Brain microvascular endothelial cell (primary cell): ENCODE measurements around the gene PTPRO.

Experiments used
- DNase-seq: peaks from one replicate; pipeline ENCODE4 v3.0.0-alpha.2; 2020
- H3K27ac ChIP-seq: fragments of 250-450 bp; sonication (Bioruptor Pico); 2 replicates; pipeline ENCODE4 v1.5.1; 2020; ENCODE audit warnings: mild to moderate bottlenecking, moderate library complexity
- H3K27me3 ChIP-seq: fragments of 250-450 bp; sonication (Bioruptor Pico); replicated peaks from 2 replicates; pipeline ENCODE4 v1.5.1; 2020; ENCODE audit warnings: mild to moderate bottlenecking
- H3K36me3 ChIP-seq: fragments of 250-450 bp; sonication (Bioruptor Pico); replicated peaks from 2 replicates; pipeline ENCODE4 v1.5.1; 2020; ENCODE audit warnings: mild to moderate bottlenecking
- H3K4me3 ChIP-seq: 2 replicates; pipeline ENCODE4 v1.5.1; 2011; ENCODE audit warnings: low read depth, mild to moderate bottlenecking, control low read depth, low read length, moderate library complexity
- in situ Hi-C: cut with HindIII; loops from 2 replicates; pipeline ENCODE4 v1.10.0; 2017; ENCODE audit warnings: low sequenced_read_pairs, low pct_ligation_motif_present
- TF ChIP-seq, protein P1 (sequence below): IDR thresholded peaks from 2 replicates; pipeline ENCODE4 v1.5.1; 2011; ENCODE audit warnings: low read depth, mild to moderate bottlenecking, moderate library complexity, low read length, control low read depth, inconsistent platforms; ENCODE audit errors: missing control alignments

Gene PTPRO

DNA sequence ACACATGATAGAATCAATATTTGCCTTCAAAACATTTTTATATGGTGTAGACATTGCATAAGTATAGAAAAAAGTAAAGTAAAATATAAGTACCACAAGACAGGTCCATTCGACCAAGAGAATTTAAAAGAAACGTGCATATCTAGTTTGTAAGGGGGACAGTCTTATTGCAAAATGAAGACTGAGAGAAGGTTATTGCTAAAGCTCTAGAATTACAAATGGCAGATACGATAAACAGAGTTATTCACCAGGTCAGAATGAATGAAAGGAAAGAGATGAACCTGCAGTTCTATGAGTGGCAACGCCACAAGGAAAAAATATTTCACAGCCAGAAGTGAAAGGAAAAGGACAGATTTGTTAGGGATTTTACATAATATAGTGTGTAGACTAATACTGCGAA lies 224.8 kb downstream of the PTPRO start:
- Histone ChIP-seq H3K27me3 (no peaks in the 10 kb centered on the region), H3K4me3 (no peak overlapping the region), H3K27ac (no peak overlapping the region), H3K36me3 (no peaks in the 10 kb centered on the region)
- DNase-seq: no peak
- in situ Hi-C loops: no loop called here
- TF ChIP-seq, protein P1, sequence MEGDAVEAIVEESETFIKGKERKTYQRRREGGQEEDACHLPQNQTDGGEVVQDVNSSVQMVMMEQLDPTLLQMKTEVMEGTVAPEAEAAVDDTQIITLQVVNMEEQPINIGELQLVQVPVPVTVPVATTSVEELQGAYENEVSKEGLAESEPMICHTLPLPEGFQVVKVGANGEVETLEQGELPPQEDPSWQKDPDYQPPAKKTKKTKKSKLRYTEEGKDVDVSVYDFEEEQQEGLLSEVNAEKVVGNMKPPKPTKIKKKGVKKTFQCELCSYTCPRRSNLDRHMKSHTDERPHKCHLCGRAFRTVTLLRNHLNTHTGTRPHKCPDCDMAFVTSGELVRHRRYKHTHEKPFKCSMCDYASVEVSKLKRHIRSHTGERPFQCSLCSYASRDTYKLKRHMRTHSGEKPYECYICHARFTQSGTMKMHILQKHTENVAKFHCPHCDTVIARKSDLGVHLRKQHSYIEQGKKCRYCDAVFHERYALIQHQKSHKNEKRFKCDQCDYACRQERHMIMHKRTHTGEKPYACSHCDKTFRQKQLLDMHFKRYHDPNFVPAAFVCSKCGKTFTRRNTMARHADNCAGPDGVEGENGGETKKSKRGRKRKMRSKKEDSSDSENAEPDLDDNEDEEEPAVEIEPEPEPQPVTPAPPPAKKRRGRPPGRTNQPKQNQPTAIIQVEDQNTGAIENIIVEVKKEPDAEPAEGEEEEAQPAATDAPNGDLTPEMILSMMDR: no peak

DNA sequence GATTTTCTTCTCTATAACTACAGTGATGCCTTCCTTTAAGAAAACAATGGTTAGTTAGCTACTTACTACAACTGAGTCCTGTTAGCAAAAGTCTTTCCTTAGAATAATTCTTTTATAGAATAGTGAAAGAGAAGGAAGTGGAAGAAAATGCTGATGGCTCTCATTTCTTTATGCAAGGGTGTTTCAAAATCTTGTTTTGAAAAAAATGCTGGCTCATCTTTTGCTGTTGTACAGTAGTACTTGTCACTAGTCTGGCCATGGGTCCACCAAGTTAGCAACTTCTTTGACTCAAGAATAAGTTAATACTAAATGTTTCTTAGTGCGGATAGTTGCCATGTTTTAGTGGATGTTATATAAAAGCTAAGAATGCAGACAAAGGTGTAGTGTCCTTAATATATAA lies 225.4 kb downstream of the PTPRO start:
- TF ChIP-seq, protein P1: no peak
- in situ Hi-C loops: no loop called here
- DNase-seq: no peak
- no peak overlapping the region for H3K4me3 ChIP-seq
- H3K27me3 ChIP-seq: no peaks in the 10 kb centered on the region
- H3K27ac ChIP-seq: no peak overlapping the region
- no peaks in the 10 kb centered on the region for H3K36me3 ChIP-seq

DNA sequence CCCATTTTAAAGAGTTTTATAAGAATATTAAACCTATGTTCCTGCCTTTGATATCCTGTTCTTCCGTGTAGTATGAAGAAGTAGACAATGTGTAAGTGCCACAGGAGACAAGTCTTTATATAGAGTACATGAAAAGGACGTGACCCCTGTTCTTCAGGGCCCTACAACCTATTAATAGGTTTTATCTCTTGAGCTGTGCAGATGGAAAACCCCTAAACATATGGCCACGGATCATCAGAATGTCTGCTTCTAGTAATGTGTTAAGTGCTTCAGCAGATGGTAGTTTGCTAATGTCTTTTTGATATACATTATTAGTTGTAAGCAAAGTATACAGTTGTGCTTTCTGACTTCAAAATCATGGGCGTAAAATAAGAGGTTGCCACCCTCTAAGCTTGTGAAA lies 228.5 kb downstream of the PTPRO start:
- Histone ChIP-seq H3K27me3 (no peaks in the 10 kb centered on the region), H3K4me3 (no peak overlapping the region), H3K36me3 (no peaks in the 10 kb centered on the region), H3K27ac (no peak overlapping the region)
- no peak for DNase-seq
- in situ Hi-C loops: no loop called here
- TF ChIP-seq, protein P1: no peak

- in situ Hi-C loops: no loop called here
- no peak overlapping the region for H3K4me3 ChIP-seq
- TF ChIP-seq, protein P1: no peak
- no peaks in the 10 kb centered on the region for H3K27me3 ChIP-seq
- no peaks in the 10 kb centered on the region for H3K36me3 ChIP-seq
- no peak for DNase-seq
- no peak overlapping the region for H3K27ac ChIP-seq
These were observed 233.1 kb downstream of the PTPRO start for GRCh38 chr12:15555446-15555845.

DNA sequence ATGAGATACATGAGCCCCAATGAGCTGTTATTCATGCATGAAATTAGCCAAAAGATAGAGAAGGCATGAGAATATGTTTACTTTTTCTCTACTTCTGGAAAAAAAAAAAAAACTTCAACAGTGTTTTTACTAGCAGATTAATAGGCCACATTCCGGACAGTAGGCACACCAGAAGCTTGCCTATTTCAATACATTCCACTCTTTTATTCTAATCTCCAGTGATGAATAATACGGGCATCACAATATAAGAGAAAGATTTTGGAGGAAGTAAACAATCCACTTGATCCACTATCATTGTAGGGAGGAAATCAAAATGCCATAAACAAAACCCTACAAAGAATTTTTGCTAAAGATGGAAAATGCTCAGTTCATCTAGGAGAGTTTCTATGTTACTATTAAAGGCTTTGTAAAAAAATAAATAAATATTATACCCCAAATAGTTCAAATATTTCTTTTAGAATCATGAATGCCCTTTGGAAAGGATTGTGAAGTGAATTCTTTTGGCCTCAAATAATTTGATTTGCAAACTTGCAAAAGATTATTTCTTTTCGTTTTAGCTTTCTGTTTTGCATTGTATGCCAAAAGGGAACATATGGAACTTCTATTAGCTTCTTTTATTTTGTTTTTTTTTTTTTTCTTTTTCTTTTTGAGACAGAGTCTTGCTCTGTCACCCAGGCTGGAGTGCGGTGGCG lies 234.2 kb downstream of the PTPRO start:
- TF ChIP-seq, protein P1: no peak
- Histone ChIP-seq H3K36me3 (no peaks in the 10 kb centered on the region), H3K27me3 (no peaks in the 10 kb centered on the region), H3K27ac (no peak overlapping the region), H3K4me3 (no peak overlapping the region)
- in situ Hi-C loops: no loop called here
- no peak for DNase-seq
